Measurements from ENCODE around the gene XCR1.
"Not testable (repeated sequence)": the region's sequence is repeated elsewhere in the genome, so short reads cannot be mapped to it uniquely, and the experiment has no call there.

XCR1 gene

DNA sequence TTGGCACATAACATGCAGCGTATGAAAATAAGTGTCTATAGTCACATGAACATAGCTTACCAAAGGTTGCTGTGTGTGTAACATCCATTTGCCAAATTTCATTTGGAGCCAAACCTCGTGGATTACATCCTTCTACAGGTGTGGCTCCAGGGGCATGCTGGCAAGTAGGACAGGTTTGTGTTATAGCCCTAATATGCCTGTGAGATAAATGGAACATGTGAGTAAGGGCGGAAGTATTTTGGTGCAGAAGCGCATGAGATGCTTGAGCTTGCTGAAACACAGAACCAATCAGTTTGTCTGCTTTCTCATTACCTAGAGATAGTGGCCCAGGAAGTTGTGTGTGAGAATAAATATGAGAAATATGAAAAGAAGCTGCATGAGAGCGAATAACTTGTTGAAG lies 21.8 kb upstream of the XCR1 start:
- no peak overlapping the region for H4K8ac ChIP-seq (ENCODE audit: low read depth, low read length)
- H3K27me3 ChIP-seq (ENCODE audit: control insufficient read depth in 3 of 3, insufficient read depth in 3 of 3, low read depth in 1 of 3, low read length in 3 of 3) = no peaks in the 10 kb centered on the region
- H3K4me2 ChIP-seq (ENCODE audit: insufficient read depth, low read length, poor library complexity, severe bottlenecking) = no peak overlapping the region
- no peak overlapping the region for H3K9ac ChIP-seq (ENCODE audit: low read depth, low read length, poor library complexity)
- H3K4me3 ChIP-seq (ENCODE audit: low read length in 2 of 2) = no peak overlapping the region
- H3K23ac ChIP-seq (ENCODE audit: low read depth, low read length, poor library complexity) = no peak overlapping the region
- no peaks in the 10 kb centered on the region for H3K4me1 ChIP-seq (ENCODE audit: control insufficient read depth in 2 of 2, insufficient read depth in 1 of 2, low read depth in 1 of 2, low read length in 2 of 2)
- H2BK120ac ChIP-seq (ENCODE audit: low read depth, low read length) = no peak overlapping the region
- no peak overlapping the region for H2BK5ac ChIP-seq (ENCODE audit: low read length)
- no peak for DNase-seq (ENCODE audit: low spot score)
- no peak overlapping the region for H2AK5ac ChIP-seq (ENCODE audit: low read depth, low read length)
- no peaks in the 10 kb centered on the region for H3K79me1 ChIP-seq (ENCODE audit: low read depth, low read length)
- no peak overlapping the region for H3K18ac ChIP-seq (ENCODE audit: low read length)
- H3K9me3 ChIP-seq (replicated peaks in 1 of 2; ENCODE audit: control insufficient read depth in 2 of 2, insufficient read depth in 1 of 2, low read depth in 1 of 2, low read length in 2 of 2) = no peaks in the 10 kb centered on the region
- no peak overlapping the region for H4K91ac ChIP-seq (ENCODE audit: low read depth, low read length, poor library complexity)
- H3K36me3 ChIP-seq (replicated peaks in 1 of 2; ENCODE audit: control insufficient read depth in 2 of 2, insufficient read depth in 2 of 2, low read length in 2 of 2) = no peaks in the 10 kb centered on the region
- no peak overlapping the region for H2BK12ac ChIP-seq (ENCODE audit: low read length)
- no peak overlapping the region for H2AFZ ChIP-seq (ENCODE audit: low read length)
- H3K4ac ChIP-seq (ENCODE audit: low read length) = no peak overlapping the region
- no peak overlapping the region for H3K14ac ChIP-seq (ENCODE audit: low read length)
- no peak overlapping the region for H3K27ac ChIP-seq (replicated peaks; ENCODE audit: low read length)
- no peak overlapping the region for H2BK15ac ChIP-seq (ENCODE audit: low read length)
- no CpG with 5 or more reads among the region's 5 CpGs for WGBS, 2 donors (ENCODE audit: extremely low coverage in 2 of 2, insufficient read length in 2 of 2, insufficient replicate concordance in 1 of 2)

- not testable (repeated sequence) for H3K23ac ChIP-seq (ENCODE audit: low read depth, low read length, poor library complexity); H3K4me2 ChIP-seq (ENCODE audit: insufficient read depth, low read length, poor library complexity, severe bottlenecking); H4K8ac ChIP-seq (ENCODE audit: low read depth, low read length); DNase-seq (ENCODE audit: low spot score); H2BK15ac ChIP-seq (ENCODE audit: low read length); H3K9ac ChIP-seq (ENCODE audit: low read depth, low read length, poor library complexity); H3K4me3 ChIP-seq (ENCODE audit: low read length in 2 of 2); H2BK5ac ChIP-seq (ENCODE audit: low read length); H2BK120ac ChIP-seq (ENCODE audit: low read depth, low read length); H3K9me3 ChIP-seq (replicated peaks in 1 of 2; ENCODE audit: control insufficient read depth in 2 of 2, insufficient read depth in 1 of 2, low read depth in 1 of 2, low read length in 2 of 2); H2AK5ac ChIP-seq (ENCODE audit: low read depth, low read length); H3K27ac ChIP-seq (replicated peaks; ENCODE audit: low read length); H3K36me3 ChIP-seq (replicated peaks in 1 of 2; ENCODE audit: control insufficient read depth in 2 of 2, insufficient read depth in 2 of 2, low read length in 2 of 2); H3K4me1 ChIP-seq (ENCODE audit: control insufficient read depth in 2 of 2, insufficient read depth in 1 of 2, low read depth in 1 of 2, low read length in 2 of 2); H2BK12ac ChIP-seq (ENCODE audit: low read length); H3K27me3 ChIP-seq (ENCODE audit: control insufficient read depth in 3 of 3, insufficient read depth in 3 of 3, low read depth in 1 of 3, low read length in 3 of 3); H3K18ac ChIP-seq (ENCODE audit: low read length); H4K91ac ChIP-seq (ENCODE audit: low read depth, low read length, poor library complexity); H3K14ac ChIP-seq (ENCODE audit: low read length); H3K4ac ChIP-seq (ENCODE audit: low read length); H3K79me1 ChIP-seq (ENCODE audit: low read depth, low read length); H2AFZ ChIP-seq (ENCODE audit: low read length)
- WGBS, 2 donors (ENCODE audit: extremely low coverage in 2 of 2, insufficient read length in 2 of 2, insufficient replicate concordance in 1 of 2) = no CpG with 5 or more reads among the region's 5 CpGs
Measured at GRCh38 chr3:46046231-46046630, 18.9 kb upstream of the XCR1 start.

- Histone ChIP-seq H2BK12ac (ENCODE audit: low read length) (no peak overlapping the region), H3K9ac (ENCODE audit: low read depth, low read length, poor library complexity) (no peak overlapping the region), H3K4me1 (ENCODE audit: control insufficient read depth in 2 of 2, insufficient read depth in 1 of 2, low read depth in 1 of 2, low read length in 2 of 2) (no peaks in the 10 kb centered on the region), H3K36me3 (replicated peaks in 1 of 2; ENCODE audit: control insufficient read depth in 2 of 2, insufficient read depth in 2 of 2, low read length in 2 of 2) (no peaks in the 10 kb centered on the region), H3K18ac (ENCODE audit: low read length) (no peak overlapping the region), H2BK15ac (ENCODE audit: low read length) (no peak overlapping the region), H3K9me3 (replicated peaks in 1 of 2; ENCODE audit: control insufficient read depth in 2 of 2, insufficient read depth in 1 of 2, low read depth in 1 of 2, low read length in 2 of 2) (no peaks in the 10 kb centered on the region), H2BK120ac (ENCODE audit: low read depth, low read length) (no peak overlapping the region), H4K91ac (ENCODE audit: low read depth, low read length, poor library complexity) (no peak overlapping the region), H2AFZ (ENCODE audit: low read length) (no peak overlapping the region), H2AK5ac (ENCODE audit: low read depth, low read length) (no peak overlapping the region), H3K4me2 (ENCODE audit: insufficient read depth, low read length, poor library complexity, severe bottlenecking) (no peak overlapping the region), H3K79me1 (ENCODE audit: low read depth, low read length) (no peaks in the 10 kb centered on the region), H3K23ac (ENCODE audit: low read depth, low read length, poor library complexity) (no peak overlapping the region), H3K4ac (ENCODE audit: low read length) (no peak overlapping the region), H3K27ac (replicated peaks; ENCODE audit: low read length) (no peak overlapping the region), H3K14ac (ENCODE audit: low read length) (no peak overlapping the region), H4K8ac (ENCODE audit: low read depth, low read length) (no peak overlapping the region), H3K4me3 (ENCODE audit: low read length in 2 of 2) (no peak overlapping the region), H3K27me3 (ENCODE audit: control insufficient read depth in 3 of 3, insufficient read depth in 3 of 3, low read depth in 1 of 3, low read length in 3 of 3) (peaks cover 0 to 3% (median 0%) of the 10 kb centered on the region in 3 experiments), H2BK5ac (ENCODE audit: low read length) (no peak overlapping the region)
- no peak for DNase-seq (ENCODE audit: low spot score)
- WGBS, 2 donors (ENCODE audit: extremely low coverage in 2 of 2, insufficient read length in 2 of 2, insufficient replicate concordance in 1 of 2) = no CpG with 5 or more reads among the region's 1 CpG
Measured at GRCh38 chr3:46038916-46039315, 11.6 kb upstream of the XCR1 start.

- H3K4me1 ChIP-seq (ENCODE audit: control insufficient read depth in 2 of 2, insufficient read depth in 1 of 2, low read depth in 1 of 2, low read length in 2 of 2); H3K4me3 ChIP-seq (ENCODE audit: low read length in 2 of 2); H3K27me3 ChIP-seq (ENCODE audit: control insufficient read depth in 3 of 3, insufficient read depth in 3 of 3, low read depth in 1 of 3, low read length in 3 of 3); H3K14ac ChIP-seq (ENCODE audit: low read length); H3K9ac ChIP-seq (ENCODE audit: low read depth, low read length, poor library complexity); H3K4me2 ChIP-seq (ENCODE audit: insufficient read depth, low read length, poor library complexity, severe bottlenecking); H3K79me1 ChIP-seq (ENCODE audit: low read depth, low read length); H3K23ac ChIP-seq (ENCODE audit: low read depth, low read length, poor library complexity); H2BK120ac ChIP-seq (ENCODE audit: low read depth, low read length); H3K18ac ChIP-seq (ENCODE audit: low read length); H2BK15ac ChIP-seq (ENCODE audit: low read length); H3K4ac ChIP-seq (ENCODE audit: low read length); H2BK12ac ChIP-seq (ENCODE audit: low read length); H2AFZ ChIP-seq (ENCODE audit: low read length); H3K36me3 ChIP-seq (replicated peaks in 1 of 2; ENCODE audit: control insufficient read depth in 2 of 2, insufficient read depth in 2 of 2, low read length in 2 of 2); H2AK5ac ChIP-seq (ENCODE audit: low read depth, low read length); H4K8ac ChIP-seq (ENCODE audit: low read depth, low read length); DNase-seq (ENCODE audit: low spot score); H3K9me3 ChIP-seq (replicated peaks in 1 of 2; ENCODE audit: control insufficient read depth in 2 of 2, insufficient read depth in 1 of 2, low read depth in 1 of 2, low read length in 2 of 2); H3K27ac ChIP-seq (replicated peaks; ENCODE audit: low read length); H2BK5ac ChIP-seq (ENCODE audit: low read length); H4K91ac ChIP-seq (ENCODE audit: low read depth, low read length, poor library complexity): not testable (repeated sequence)
- no CpG with 5 or more reads among the region's 3 CpGs for WGBS, 2 donors (ENCODE audit: extremely low coverage in 2 of 2, insufficient read length in 2 of 2, insufficient replicate concordance in 1 of 2)
Measured at GRCh38 chr3:46038071-46038470, 10.8 kb upstream of the XCR1 start.

Measured in neuronal stem cell (in vitro differentiated cells).